HG03060 (cell line): ENCODE measurements around the gene CABP4.

Experiments
- ATAC-seq: cut with Tn5 transposase; IDR thresholded peaks from one replicate; pipeline ENCODE4 v1.9.1; 2021; ENCODE audit warnings: low read depth, moderate number of reproducible peaks; ENCODE audit not compliant: unreplicated experiment

CABP4 gene

GRCh38 chr11:67434395-67434881 lies 20.7 kb upstream of the CABP4 start:
- ATAC-seq: no peak

- ATAC-seq: no peak
These were observed 20.0 kb upstream of the CABP4 start for GRCh38 chr11:67435031-67435726.

- no peak for ATAC-seq
These were observed 19.3 kb upstream of the CABP4 start for GRCh38 chr11:67435727-67436458.

GRCh38 chr11:67436459-67437081 lies 18.6 kb upstream of the CABP4 start:
- no peak for ATAC-seq

- no peak for ATAC-seq
These were observed 17.9 kb upstream of the CABP4 start, which contains the start of gene PTPRCAP for GRCh38 chr11:67437082-67437808. PTPRCAP (minus strand) TSS chr11:67437682; CDS start chr11:67437619, 63 bp downstream.

GRCh38 chr11:67437809-67438157 lies 17.4 kb upstream of the CABP4 start:
- ATAC-seq: no peak

- no peak for ATAC-seq
These were observed 16.8 kb upstream of the CABP4 start for GRCh38 chr11:67438158-67438902.

- ATAC-seq: no peak
These were observed 15.6 kb upstream of the CABP4 start for GRCh38 chr11:67439321-67440228.

GRCh38 chr11:67440229-67441097 lies 14.7 kb upstream of the CABP4 start:
- ATAC-seq: no peak

GRCh38 chr11:67441098-67441563 lies 14.0 kb upstream of the CABP4 start:
- no peak for ATAC-seq

GRCh38 chr11:67441731-67442351 lies 13.3 kb upstream of the CABP4 start:
- ATAC-seq: no peak

GRCh38 chr11:67442504-67443404 lies 12.4 kb upstream of the CABP4 start:
- ATAC-seq: no peak

GRCh38 chr11:67445515-67445914 lies 9.6 kb upstream of the CABP4 start:
- ATAC-seq: no peak

- no peak for ATAC-seq
These were observed 6.9 kb upstream of the CABP4 start for GRCh38 chr11:67448220-67448609.

GRCh38 chr11:67449116-67449844 lies 5.9 kb upstream of the CABP4 start:
- ATAC-seq: no peak
